Stimulated activated CD4-positive, alpha-beta T cell treated with anti-CD3 and anti-CD28 coated beads, Interleukin-12 subunit alpha, Interleukin-12 subunit beta, amount 100 ng/mL, for 24 hours (primary cell): ENCODE data around the gene SLC27A1.
"Not testable (repeated sequence)": the region's sequence is repeated elsewhere in the genome, so short reads cannot be mapped to it uniquely, and the experiment has no call there.

Source experiments
- DNase-seq, 2 experiments: peaks; one replicate each; pipeline ENCODE4 v3.0.0-alpha.2; 2020; ENCODE audit warnings: low read depth in 2 of 2

Gene SLC27A1

DNA sequence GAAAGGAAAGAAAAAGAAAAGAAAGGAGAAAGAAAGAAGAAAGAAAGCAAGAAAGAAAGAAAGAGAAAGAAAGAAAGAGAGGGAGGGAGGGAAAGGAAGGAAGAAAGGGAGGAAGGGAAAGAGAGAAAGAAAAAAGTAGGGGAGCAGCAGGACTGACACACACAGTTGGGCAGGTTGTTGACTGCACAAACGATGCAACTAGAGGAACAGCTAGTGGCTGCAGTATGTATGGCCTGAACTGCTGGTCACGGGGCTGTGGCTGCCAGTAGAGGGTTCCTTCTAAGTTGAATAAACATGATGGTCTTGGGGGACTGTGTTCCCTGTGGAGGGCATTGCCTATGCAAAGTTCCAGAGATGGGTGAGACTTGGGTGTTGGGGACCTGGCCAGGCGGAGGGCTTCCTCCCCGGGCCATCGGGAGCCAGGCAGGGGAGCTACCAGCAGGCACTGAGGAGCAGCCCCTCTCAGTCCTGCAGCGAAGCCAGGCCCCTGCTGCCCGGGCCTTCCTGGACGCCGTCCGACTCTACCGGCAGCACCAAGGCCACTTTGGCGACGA is 68.4 kb downstream of the SLC27A1 start:
- DNase-seq: no peak

DNA sequence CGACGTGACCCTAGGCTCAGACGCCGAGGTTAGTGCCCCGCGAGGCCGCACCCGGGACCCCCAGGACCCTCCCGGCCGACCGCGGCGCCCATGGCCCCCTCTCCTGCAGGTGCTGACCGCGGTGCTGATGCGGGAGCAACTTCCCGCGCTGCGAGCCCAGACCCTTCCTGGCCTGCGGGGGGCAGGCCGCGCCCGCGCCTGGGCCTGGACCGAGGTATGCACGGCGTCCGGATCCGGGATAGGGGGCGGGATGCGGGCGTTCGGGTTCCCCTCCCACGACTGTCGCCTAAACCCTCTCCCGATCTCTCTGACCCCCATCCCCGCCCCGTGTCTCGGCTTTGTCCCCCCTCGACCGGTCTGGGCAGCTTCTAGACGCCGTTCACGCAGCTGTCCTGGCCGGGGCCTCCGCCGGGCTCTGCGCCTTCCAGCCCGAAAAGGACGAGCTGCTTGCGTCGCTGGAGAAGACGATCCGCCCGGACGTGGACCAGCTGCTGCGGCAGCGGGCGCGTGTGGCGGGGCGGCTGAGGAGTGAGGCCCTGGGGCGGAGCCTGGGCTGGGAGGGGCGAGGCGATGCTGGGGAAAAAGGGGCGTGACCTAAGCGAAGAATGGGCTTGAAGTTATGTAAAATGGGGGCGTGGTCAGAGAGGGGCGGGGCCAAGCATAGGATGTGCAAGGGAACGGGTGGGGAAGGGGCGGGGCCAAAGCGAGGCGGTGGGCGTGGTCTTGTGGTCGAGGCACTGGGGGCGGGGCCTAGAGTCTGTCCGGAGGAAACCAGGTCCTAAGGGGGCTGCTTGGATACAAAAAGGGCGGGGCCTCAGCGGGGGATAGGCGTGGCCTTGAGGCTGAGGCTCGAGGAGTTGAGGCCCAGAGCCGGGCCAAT is 69.2 kb downstream of the SLC27A1 start:
- DNase-seq: peak; percentile 87 to 97

GRCh38 chr19:17540174-17540573 is 69.8 kb downstream of the SLC27A1 start:
- no peak for DNase-seq

DNA sequence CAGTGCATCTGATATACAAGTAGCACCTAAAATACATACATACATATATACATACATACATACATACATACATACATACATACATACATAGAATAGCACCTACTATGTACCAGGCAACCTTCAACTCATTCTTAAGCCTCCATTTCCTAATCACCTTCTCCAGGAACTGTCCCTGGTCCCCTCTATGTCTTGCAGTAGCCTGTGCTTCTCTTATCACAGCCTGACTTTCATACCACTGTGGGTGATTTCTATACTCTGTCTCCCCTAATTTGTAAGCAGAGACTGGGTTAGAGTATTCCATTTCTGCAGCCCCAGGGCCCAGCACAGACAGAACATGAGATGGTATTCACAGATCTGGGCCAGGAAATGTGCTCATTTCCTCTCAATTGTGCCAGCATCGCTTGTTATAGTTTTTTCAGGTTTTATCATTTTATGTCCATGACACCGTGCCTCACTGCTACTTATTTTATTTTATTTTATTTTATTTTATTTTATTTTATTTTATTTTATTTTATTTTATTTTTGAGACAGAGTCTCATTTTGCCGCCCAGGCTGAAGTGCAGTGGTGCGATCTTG is 70.9 kb downstream of the SLC27A1 start:
- DNase-seq: no peak

- DNase-seq: no peak
Measured at GRCh38 chr19:17542042-17542441, 71.7 kb downstream of the SLC27A1 start.

GRCh38 chr19:17542793-17543582 is 72.7 kb downstream of the SLC27A1 start:
- DNase-seq: no peak

- no peak for DNase-seq
Measured at GRCh38 chr19:17543986-17544385, 73.7 kb downstream of the SLC27A1 start.

GRCh38 chr19:17544418-17544817 is 74.1 kb downstream of the SLC27A1 start:
- DNase-seq: no peak

- no peak for DNase-seq
Measured at GRCh38 chr19:17548145-17548544, 77.8 kb downstream of the SLC27A1 start.

GRCh38 chr19:17549085-17549740 is 78.9 kb downstream of the SLC27A1 start:
- DNase-seq: no peak

GRCh38 chr19:17550076-17550667 is 79.8 kb downstream of the SLC27A1 start:
- no peak for DNase-seq

GRCh38 chr19:17552735-17553134 is 82.4 kb downstream of the SLC27A1 start:
- DNase-seq: not testable (repeated sequence)

GRCh38 chr19:17553256-17553655 is 82.9 kb downstream of the SLC27A1 start:
- DNase-seq: no peak

DNA sequence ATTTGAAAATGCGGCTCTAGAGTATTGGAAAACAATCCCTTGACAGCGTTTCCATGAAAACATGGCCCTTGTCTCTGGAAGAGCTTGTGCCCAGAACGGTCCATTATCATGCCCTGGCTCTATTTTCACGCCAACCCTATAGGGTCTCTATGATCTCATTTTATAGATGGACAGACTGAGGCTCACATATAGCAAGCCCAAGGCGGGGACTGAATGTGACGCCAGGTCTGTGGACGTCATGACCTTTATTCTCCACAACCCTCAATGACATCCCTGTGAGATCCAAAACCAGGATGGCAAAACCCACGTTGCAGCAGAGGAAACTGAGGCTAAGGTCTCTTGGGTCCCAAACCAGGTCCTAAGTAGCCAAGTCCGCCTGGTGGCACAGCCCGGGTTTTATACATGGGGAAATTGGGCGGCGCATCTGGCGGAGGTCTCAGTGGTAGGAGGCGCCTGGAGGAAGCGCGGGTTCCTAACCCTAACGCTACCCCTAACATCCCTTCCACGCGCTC is 84.7 kb downstream of the SLC27A1 start:
- DNase-seq: no peak

- DNase-seq: peak; percentile 98 to 100
Measured at GRCh38 chr19:17555480-17555928, 85.2 kb downstream of the SLC27A1 start, which contains the start of gene COLGALT1. Gene COLGALT1, plus strand, starts transcription at chr19:17555649. Its CDS starts 65 bp downstream, at chr19:17555714.
